H1 (cell line): ENCODE results near the gene IFNA1.

Source experiments
- MAFK ChIP-seq: IDR thresholded peaks from 2 replicates; pipeline ENCODE4 v1.6.1; 2012; ENCODE audit warnings: low read depth, mild to moderate bottlenecking, improper control_type of control experiment, low read length
- POLR2A ChIP-seq, 2 experiments: IDR thresholded peaks; 1 replicate in 1 of 2; 2 replicates in 1 of 2; pipeline ENCODE4 v1.6.1; 2011; ENCODE audit warnings: low read depth in 2 of 2, low read length in 2 of 2, mild to moderate bottlenecking in 2 of 2; ENCODE audit errors: control extremely low read depth in 1 of 2
- TEAD4 ChIP-seq: IDR thresholded peaks from 2 replicates; pipeline ENCODE4 v1.6.1; 2012; ENCODE audit warnings: low read depth, low read length, inconsistent platforms, mixed read lengths
- TF ChIP-seq, protein P1 (sequence below): IDR thresholded peaks from 2 replicates; pipeline ENCODE4 v1.6.1; 2011; ENCODE audit warnings: low read depth, mild to moderate bottlenecking, low read length; ENCODE audit not compliant: insufficient read depth
- TF ChIP-seq, protein P2 (sequence below), 3 experiments: IDR thresholded peaks; 1 replicate in 2 of 3; 2 replicates in 1 of 3; pipeline versions ENCODE4 v1.5.1 to v1.6.1; 2011; ENCODE audit warnings: low read length in 3 of 3, mild to moderate bottlenecking in 3 of 3, inconsistent platforms in 2 of 3, low read depth in 1 of 3, moderate library complexity in 1 of 3; ENCODE audit not compliant: insufficient read depth in 1 of 3; ENCODE audit errors: control extremely low read depth in 1 of 3

DNA sequence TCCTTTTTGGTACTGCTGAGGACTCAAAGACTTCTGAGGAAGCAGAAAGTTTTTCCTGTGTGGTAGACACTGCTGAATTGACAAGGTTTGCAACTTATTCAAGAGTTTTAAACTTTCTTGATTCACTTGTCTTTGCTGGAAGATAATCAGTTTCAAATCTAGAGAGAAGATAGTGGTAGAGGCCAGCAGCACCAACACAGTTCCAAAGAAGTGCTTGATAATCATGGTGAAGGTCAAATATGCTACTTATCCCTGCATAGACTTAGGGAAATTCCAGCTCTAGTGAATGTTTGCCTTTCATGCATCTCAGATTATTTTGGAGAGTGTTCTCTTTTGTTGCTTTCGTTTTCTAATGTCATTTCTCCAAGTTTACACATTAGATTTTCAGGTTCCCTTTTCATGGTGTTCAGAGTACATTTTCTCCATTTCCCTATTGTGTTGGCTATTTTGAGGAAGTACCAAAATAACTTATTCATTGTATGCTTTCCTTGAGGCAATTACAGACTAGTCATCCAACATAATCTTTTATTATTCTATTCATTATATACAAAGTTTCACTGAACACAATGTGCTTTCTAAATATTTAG lies 41.3 kb downstream of the IFNA1 start:
- TF ChIP-seq, protein P1, sequence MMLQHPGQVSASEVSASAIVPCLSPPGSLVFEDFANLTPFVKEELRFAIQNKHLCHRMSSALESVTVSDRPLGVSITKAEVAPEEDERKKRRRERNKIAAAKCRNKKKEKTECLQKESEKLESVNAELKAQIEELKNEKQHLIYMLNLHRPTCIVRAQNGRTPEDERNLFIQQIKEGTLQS = no peak
- TF ChIP-seq, protein P2, sequence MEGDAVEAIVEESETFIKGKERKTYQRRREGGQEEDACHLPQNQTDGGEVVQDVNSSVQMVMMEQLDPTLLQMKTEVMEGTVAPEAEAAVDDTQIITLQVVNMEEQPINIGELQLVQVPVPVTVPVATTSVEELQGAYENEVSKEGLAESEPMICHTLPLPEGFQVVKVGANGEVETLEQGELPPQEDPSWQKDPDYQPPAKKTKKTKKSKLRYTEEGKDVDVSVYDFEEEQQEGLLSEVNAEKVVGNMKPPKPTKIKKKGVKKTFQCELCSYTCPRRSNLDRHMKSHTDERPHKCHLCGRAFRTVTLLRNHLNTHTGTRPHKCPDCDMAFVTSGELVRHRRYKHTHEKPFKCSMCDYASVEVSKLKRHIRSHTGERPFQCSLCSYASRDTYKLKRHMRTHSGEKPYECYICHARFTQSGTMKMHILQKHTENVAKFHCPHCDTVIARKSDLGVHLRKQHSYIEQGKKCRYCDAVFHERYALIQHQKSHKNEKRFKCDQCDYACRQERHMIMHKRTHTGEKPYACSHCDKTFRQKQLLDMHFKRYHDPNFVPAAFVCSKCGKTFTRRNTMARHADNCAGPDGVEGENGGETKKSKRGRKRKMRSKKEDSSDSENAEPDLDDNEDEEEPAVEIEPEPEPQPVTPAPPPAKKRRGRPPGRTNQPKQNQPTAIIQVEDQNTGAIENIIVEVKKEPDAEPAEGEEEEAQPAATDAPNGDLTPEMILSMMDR (IDR thresholded peaks at IDR 0.05; ENCODE audit: control extremely low read depth in 1 of 3, insufficient read depth in 1 of 3, low read depth in 1 of 3, low read length in 3 of 3) = no peak
- TF ChIP-seq POLR2A (IDR thresholded peaks at IDR 0.05; ENCODE audit: control extremely low read depth in 1 of 2, low read depth in 2 of 2, low read length in 2 of 2) = no peak
- no peak for TF ChIP-seq TEAD4
- no peak for TF ChIP-seq MAFK
